HG02938 (cell line): ENCODE measurements around the gene PCDHAC2.

Source experiments
- ATAC-seq: cut with Tn5 transposase; IDR thresholded peaks from one replicate; pipeline ENCODE4 v1.9.1; 2021; ENCODE audit warnings: mild to moderate bottlenecking, moderate library complexity; ENCODE audit not compliant: unreplicated experiment

The PCDHAC2 gene, protein sequence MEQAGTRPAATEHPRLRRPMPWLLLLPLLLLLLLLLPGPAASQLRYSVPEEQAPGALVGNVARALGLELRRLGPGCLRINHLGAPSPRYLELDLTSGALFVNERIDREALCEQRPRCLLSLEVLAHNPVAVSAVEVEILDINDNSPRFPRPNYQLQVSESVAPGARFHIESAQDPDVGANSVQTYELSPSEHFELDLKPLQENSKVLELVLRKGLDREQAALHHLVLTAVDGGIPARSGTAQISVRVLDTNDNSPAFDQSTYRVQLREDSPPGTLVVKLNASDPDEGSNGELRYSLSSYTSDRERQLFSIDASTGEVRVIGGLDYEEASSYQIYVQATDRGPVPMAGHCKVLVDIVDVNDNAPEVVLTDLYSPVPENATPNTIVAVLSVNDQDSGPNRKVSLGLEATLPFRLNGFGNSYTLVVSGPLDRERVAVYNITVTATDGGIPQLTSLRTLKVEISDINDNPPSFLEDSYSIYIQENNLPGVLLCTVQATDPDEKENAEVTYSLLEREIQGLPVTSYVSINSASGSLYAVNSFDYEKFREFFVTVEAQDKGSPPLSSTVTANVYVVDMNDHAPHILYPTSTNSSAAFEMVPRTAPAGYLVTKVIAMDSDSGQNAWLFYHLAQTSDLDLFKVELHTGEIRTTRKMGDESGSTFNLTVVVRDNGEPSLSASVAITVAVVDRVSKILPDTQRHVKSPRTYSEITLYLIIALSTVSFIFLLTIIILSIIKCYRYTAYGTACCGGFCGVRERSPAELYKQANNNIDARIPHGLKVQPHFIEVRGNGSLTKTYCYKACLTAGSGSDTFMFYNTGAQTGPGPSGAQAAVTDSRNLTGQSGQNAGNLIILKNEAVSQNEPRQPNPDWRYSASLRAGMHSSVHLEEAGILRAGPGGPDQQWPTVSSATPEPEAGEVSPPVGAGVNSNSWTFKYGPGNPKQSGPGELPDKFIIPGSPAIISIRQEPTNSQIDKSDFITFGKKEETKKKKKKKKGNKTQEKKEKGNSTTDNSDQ

DNA sequence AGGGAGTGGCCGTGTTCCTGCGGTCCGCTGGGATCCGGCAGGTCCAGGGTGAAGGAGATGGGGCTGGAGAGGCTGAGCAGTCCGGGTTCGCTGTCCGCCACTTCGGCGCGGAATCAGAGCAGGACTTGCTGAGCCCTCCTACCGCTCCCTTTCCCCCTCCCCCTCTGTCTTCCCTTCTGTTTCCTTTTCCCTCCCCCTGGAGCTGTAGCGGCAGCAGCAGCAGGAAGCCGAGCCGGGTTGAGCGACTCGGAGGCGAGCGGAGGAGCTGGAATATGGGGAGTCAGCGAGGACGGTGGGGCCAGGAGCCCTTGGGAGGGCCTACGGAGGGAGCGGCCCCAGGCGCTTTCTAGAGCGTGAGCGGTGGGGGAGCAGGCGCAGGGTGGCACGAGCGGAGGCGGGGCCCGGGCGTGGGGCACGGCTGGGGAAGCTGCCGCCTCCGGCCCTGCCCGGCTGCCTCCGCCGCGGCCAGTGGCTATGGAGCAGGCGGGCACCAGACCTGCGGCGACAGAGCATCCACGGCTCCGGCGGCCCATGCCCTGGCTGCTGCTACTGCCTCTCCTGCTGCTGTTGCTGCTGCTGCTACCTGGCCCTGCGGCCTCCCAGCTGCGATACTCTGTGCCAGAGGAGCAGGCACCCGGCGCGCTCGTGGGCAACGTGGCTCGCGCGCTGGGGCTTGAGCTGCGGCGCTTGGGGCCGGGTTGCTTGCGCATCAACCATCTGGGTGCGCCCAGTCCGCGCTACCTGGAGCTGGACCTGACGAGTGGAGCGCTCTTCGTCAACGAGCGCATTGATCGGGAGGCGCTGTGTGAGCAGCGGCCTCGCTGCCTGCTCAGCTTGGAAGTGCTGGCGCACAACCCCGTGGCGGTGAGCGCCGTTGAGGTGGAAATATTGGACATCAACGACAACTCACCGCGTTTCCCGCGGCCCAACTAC is at the start of gene PCDHAC2:
Gene PCDHAC2, plus strand, starts transcription at position 184 of the 933 bp plus-strand sequence. Its CDS starts 291 bp downstream, at position 475.
- ATAC-seq = no peak

DNA sequence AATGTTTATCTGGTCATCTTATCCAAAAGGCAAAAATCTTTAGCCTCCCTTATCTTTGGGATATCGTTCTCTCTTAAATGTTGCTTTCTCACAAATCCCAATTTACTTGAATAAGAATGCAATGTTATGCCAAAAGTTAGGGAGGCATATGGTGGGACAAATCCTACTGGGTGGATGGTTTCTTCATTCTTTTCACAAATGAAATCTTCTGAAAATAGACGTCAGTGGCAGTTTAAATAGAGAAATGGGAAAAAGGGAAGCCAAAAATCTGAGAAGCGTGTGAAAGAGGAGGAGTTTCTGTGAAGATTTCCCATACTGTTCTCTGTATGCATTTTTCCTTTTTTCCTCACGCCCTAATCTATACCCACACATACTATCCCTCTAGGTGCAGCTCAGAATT is 42.7 kb upstream of the PCDHAC2 start:
- no peak for ATAC-seq

DNA sequence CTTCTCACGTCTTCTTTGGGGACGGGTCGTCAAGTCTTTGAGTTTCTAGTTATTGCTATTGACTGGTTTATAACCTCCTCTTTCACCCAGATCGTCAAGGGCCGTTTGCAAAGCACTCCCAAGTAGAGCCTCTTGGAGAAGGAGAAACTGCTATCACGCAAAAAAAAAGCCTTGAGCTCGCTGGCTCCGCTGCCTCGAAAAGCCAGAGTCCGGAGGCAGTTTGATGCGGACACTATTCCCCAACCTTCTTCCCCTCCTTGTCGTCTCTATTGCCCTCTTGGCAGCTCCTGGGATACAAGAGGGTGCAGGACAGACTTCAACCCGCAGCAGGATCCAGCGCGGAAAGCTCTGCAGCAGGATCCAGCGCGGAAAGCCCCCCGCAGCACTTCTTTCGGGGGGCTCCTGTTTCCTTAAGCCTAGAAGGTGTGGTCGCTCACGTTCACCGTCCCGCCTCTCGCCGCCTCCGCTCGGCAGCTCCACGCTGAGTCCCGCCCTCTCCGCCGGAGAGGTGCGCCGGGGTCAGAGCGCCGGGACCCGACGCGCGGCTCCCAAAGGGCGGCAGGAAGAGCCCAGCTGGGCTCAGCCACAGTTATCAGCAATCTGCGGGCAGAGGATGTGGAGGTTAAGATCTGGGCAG is 40.4 kb upstream of the PCDHAC2 start, which contains the start of gene PCDHAC1:
Gene PCDHAC1, plus strand, starts transcription at position 494 of the 637 bp plus-strand sequence. CDS start 594 bp downstream, outside the sequence.
- no peak for ATAC-seq

DNA sequence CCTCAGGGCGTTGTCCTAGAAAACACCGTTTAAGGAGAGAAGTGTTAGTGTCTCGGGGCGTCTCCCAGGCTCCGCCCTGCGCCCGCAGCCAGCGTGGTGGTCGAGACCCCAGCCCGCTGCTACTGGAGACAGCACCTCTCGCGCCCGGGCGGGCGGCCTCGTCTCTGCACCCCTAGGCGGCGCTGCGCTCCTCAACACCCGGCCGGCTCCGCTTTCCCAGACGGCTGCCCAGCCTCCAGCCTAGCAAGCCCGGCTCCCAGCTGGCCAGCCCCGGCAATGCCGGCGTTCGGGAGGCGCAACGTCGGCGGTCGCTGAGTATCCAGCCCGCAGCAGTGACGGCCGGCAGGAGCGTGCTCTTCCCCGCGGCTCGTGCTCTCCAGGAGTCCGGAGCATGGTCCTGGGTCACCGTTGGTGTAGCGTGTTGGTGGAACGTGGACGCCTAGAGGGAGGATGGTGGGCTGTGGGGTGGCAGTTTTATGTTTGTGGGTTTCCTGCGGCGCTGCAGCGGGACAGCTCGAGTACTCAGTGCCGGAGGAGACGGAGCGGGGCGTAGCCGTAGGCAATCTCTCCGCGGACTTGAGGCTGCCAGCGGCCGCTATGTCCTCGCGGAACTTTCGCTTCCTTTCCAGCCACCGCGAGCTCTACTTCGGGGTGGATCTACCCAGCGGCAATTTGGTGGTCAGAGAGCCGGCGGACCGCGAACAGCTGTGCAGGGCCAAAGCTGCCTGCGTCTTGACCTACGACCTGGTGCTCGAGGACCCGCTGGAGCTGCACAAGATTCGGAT is 39.6 kb upstream of the PCDHAC2 start:
- no peak for ATAC-seq

DNA sequence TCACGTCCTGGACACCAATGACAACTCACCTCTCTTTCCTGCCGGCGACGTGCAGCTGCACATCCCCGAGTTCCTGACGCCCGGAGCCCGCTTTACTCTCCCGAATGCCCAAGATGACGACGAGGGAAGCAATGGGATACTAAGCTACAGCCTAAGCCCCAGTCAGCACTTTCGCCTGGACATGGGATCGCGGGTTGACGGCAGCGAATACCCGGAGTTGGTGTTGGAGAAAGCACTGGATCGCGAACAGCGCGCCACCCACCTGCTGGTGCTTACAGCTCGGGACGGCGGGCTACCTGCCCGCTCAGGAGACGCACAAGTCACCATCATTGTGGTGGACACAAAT is 39.1 kb upstream of the PCDHAC2 start:
- ATAC-seq = no peak

DNA sequence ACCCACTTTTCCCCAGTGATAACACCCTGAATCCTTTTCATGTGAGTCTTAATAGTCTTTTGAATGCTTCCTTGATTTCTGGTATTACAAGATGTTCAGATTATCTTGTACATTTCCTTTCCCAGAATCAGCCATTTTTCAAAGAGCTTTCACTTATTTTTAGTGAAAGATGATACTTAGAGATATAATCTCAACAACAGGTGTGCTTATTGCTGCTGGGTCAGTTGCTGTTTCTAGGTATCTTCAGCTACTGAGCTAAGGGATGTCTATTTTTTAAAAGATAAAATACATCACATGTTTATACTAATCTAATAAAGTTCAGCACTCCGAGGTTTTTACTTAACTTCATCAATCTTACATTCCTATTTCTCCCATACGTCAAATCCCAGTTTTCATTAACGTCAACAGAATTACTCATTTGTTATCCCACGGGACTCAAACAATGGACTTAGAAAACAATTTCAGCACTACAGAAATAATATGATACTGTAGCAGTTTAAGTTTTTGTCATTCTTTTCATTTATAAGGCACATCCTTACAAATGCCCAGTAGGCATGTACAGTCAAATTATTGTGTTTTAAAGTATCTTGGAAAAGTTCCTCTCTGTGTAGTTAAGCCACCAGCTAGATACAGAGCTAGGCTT is 31.2 kb upstream of the PCDHAC2 start:
- no peak for ATAC-seq

DNA sequence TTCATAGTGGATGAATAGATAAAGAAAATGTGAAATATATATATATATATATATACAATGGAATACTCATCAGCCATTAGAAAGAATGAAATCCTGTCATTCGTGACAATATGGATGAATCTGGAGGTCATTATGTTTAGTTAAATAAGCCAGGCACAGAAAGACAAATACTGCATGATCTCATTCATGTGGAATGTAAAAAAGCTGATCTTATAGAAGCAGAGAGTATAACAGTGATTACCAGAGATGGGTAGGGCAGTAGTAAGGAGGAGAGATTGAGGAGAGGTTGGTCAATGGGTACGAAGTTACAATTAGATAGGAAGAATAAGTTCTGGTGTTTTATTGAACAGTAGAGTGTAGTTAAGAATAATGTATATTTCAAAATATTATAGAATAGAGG is 19.7 kb upstream of the PCDHAC2 start:
- ATAC-seq = no peak

DNA sequence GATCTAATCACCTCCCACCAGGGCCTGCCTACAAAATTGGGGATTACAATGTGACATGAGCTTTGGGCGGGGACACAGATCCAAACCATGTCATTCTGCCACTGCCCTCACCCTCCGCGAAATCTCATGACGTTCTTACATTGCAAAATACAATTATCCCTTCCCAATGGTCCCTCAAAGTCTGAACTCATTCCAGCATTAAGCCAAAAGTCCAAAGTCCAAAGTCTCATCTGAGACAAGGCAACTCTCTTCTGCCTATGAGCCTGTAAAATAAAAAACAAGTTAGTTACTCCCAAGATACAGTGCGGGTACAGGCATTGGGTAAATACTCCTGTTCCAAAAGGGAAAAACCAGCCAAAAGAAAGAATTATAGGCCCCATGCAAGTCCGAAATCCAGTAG is 14.6 kb upstream of the PCDHAC2 start:
- ATAC-seq = no peak

DNA sequence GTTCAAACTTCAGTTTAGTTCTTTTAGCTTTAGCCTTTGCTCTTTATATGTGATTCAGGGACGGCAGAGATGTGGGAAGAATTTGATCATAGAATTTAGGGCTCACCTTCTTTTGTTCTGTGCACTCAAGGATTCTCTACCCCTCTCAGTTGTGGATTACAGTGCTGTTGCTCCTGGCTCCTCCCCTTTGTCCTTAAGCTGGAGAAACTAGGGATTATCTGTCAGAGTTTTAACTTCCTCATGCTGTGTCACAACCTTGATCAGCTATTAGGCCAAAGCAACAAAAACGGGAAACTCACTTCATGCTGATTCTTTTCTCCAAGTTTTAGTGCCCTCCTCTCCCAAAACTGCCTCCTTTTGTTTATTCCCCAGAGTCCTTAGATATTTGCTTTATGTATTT is 13.0 kb upstream of the PCDHAC2 start:
- no peak for ATAC-seq

DNA sequence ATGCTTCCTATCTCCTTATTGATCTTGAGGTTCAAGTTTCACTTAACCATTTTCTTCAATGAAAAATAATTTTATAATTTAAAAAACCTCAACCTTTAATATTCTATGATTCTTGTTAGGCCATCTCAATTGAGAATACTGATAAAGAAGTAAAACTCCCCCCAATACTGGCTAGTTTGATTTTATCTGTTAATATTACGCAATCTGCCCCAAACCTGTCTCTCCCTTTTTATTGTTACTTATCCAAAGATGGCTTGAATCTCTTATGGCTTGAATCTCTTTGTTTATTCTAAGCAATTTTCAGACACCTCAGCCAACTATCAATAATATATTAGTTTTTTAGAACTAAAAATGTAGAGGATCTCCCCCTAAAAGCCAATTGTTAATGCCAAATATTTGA is 4.1 kb upstream of the PCDHAC2 start:
- no peak for ATAC-seq

DNA sequence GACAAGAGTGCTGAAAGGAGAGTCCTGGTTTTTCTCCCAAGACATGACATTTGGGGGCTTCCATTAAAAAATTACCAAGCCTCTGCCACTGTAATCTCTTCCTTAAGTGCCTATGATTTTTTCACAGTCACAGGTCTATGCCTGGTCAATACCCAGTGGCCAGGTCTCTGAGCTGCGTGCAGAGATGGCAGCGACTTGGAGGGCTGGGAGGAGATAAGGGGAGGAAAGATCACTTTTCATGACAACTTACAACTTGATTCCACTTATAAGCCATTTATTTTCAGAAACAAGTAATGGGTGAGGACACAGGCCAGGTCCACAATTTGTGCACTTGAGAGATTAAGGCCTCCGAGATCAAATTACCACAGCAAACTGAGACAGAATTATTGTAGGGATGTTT is 1.9 kb upstream of the PCDHAC2 start:
- no peak for ATAC-seq

DNA sequence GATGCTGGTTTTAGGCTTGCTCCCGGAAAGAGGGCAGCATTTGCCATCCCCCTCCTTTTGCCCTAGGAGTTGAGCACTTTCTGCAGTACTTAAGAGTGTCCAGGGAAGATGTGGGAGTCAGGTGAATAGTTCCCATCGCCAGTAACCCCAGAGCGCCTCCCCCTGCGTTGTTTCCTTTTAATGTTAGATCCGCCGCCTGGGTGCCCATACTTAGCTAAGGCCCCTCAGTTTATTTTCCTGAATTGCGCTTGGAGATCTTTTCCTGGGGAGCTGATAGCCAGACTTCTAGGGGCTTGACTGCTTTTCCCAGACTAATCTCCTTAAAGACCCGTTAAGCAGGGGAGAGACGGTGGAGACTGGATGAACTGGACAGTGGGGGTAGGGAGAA is 377 bp upstream of the PCDHAC2 start:
- no peak for ATAC-seq

DNA sequence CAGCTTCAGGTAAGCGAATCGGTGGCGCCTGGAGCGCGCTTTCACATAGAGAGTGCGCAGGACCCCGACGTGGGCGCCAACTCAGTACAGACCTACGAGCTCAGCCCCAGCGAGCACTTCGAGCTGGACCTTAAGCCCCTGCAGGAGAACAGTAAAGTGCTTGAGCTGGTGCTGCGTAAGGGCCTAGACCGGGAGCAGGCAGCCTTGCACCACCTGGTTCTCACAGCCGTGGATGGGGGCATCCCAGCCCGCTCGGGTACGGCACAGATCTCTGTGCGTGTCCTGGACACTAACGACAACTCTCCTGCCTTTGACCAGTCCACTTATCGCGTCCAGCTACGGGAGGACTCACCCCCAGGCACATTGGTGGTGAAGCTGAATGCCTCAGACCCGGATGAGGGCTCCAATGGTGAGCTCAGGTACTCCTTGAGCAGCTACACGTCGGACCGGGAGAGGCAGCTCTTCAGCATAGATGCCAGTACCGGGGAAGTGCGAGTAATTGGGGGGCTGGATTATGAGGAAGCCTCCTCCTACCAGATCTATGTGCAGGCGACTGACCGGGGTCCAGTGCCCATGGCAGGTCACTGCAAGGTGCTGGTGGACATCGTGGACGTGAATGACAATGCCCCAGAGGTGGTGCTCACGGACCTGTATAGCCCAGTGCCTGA is 1.1 kb downstream of the PCDHAC2 start:
- no peak for ATAC-seq

DNA sequence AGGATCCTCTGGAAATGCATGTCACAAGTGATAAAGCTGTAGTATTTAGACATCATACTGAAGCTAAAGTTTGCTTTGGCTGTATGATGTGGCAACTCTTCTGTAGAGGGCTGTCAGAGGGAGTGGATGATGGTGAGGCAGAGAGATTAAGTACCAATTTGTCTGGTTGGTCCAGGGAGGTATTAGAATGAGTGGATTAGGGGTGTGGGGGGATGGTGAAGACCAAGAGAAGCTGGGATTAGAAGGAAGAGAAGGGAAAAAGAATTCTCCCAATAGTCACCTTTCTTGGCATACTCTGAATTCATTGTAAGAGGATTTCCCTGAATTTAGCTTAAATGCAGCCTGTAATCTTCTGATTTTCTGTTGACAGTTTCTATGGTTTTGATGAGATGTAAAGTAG is 3.6 kb downstream of the PCDHAC2 start:
- ATAC-seq = no peak

DNA sequence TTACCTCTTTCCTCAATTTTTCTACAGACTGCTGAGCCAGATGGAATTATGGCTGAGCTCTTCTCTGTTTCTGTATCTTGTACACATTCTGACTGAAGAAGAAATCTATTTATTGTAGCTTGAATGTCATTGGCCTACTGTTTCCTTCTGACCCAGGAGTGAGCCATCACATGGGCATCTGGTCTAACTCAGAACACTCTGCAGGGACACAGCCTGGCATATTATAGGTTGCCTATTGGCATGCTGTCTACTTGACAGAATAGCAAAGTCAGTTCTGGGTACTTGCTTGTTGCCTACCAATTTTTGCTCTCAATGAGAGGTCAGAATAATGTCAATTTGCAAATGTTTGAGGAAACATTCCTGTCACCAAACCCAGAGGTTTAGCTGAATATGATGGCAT is 7.3 kb downstream of the PCDHAC2 start:
- ATAC-seq = no peak

DNA sequence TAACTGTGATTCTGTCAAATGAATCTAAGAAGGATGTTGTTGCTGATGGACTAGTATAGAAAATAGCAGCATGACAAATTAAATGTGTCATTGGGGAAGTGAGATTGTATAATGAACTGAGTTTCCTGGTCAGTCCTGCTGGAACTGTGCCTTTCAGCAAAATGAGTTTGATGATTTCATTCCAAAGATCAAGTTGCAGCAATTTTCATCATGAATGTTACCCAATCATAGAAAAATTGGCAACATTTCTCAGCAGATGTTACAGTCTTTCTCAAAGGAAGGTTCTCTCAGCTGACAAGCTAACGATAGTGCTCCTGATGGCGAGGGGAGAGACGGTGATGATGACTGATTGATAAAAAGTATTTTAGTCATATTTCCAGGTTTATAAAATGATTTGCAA is 10.7 kb downstream of the PCDHAC2 start:
- ATAC-seq = no peak

DNA sequence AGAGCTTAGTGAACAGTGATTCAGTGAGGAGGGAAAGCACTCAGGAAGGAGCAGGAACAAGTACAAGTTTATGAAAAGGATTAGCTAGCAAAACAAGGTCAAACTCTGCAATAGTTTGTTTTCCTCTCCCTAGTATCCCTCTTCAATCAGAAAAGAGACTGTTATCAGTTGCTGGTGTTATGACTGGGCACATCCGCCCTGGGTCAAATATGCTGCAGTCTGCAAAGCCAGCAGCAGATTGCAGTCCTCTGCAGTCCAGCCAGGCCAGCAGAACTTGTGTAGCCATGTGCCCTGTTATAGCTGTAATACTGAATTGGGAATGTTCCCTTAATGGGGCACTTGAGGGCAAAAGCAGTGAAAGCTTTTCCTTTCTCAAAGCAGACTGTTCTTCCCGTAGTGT is 12.0 kb downstream of the PCDHAC2 start:
- ATAC-seq = no peak

DNA sequence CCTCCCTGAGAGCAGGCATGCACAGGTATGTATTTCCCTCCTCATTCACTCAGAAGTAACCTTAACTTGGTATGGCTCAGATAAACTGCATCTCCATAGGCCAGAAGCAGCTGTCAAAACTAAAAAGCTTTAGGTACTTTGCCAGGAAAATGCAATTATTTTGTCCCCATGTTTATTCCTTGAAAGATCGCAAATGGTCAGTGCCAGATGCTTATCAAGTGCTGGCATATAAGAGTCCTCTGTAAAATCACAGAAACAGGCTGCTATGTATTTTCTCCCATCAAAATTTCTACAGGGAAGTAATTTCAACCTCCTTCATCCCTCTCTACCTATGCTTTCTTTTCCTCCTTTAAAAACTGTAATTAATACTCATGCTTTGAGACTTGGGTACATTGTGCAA is 12.7 kb downstream of the PCDHAC2 start:
- no peak for ATAC-seq
